Endothelial cell of umbilical vein (primary cell): ENCODE data around the gene AQP7. TPM values are rescaled to one million over a fixed set of nuclear protein-coding genes. Genes with fewer than 3 reads are reported as not detected.

ENCODE experiments used
- BruUV-seq: library from RNA; stranded (reverse); fragments of 400-500 nt; replicated peaks from 2 replicates; lab custom pipeline; 2021; lab: Mats Ljungman, UMichigan
- CTCF ChIA-PET: fragments of 300-600, 350-600 bp; sonication (Branson Sonifier 250); formaldehyde crosslinking; loops from one replicate; lab custom pipeline; 2021; ENCODE audit warnings: antibody characterized with exemption, inconsistent platforms; lab: Charles Lee
- POLR2A ChIA-PET: fragments of 300-600, 350-600 bp; sonication (Branson Sonifier 250); formaldehyde crosslinking; loops from one replicate; lab custom pipeline; 2021; ENCODE audit warnings: antibody characterized with exemption, inconsistent platforms; lab: Charles Lee
- DNase-seq: peaks from one replicate; pipeline ENCODE4 v3.0.0-alpha.2; 2011; ENCODE audit warnings: low read depth, low spot score
- FAIRE-seq: peaks from 2 replicates; lab custom pipeline; 2011; peaks lifted over from hg19 to GRCh38; lab: Jason Lieb, UNC
- H2AFZ ChIP-seq: 2 replicates; pipeline ENCODE4 v1.6.0; 2012; ENCODE audit warnings: low read depth, low read length, control low read depth, inconsistent platforms
- H3K27ac ChIP-seq: 2 replicates; pipeline ENCODE4 v1.5.1; 2011; ENCODE audit warnings: low read depth, mild to moderate bottlenecking, control low read depth, low read length, moderate library complexity; ENCODE audit not compliant: insufficient read depth
- H3K27me3 ChIP-seq, 2 experiments: 2 replicates each; pipeline versions ENCODE4 v1.6.0 to v1.6.1; 2011; ENCODE audit warnings: low read length in 2 of 2, mixed read lengths in 1 of 2; ENCODE audit not compliant: control insufficient read depth in 2 of 2, insufficient read depth in 2 of 2
- H3K36me3 ChIP-seq, 2 experiments: 2 replicates in 1 of 2; 3 replicates in 1 of 2; pipeline ENCODE4 v1.5.1; 2011; ENCODE audit warnings: low read length in 2 of 2, mild to moderate bottlenecking in 1 of 2, moderate library complexity in 1 of 2; ENCODE audit not compliant: control insufficient read depth in 2 of 2, insufficient read depth in 2 of 2; ENCODE audit errors: extremely low read depth in 1 of 2
- H3K4me1 ChIP-seq: 3 replicates; pipeline ENCODE4 v1.5.1; 2011; ENCODE audit warnings: mild to moderate bottlenecking, low read length; ENCODE audit not compliant: control insufficient read depth, insufficient read depth; ENCODE audit errors: extremely low read depth
- H3K4me2 ChIP-seq: 2 replicates; pipeline ENCODE4 v1.6.1; 2011; ENCODE audit warnings: low read length, control low read depth, mixed read lengths; ENCODE audit not compliant: insufficient read depth
- H3K4me3 ChIP-seq, 3 experiments: fragments of 200-600 bp in 1 of 3; sonication (generic), shearing (Covaris generic) in 1 of 3; replicated peaks in 1 of 3; 2 replicates each; pipeline ENCODE4 v1.5.1; 2011 to 2016; ENCODE audit warnings: control low read depth in 3 of 3, low read length in 3 of 3, mild to moderate bottlenecking in 2 of 3, inconsistent platforms in 1 of 3, low read depth in 1 of 3, moderate library complexity in 1 of 3; ENCODE audit not compliant: insufficient read depth in 1 of 3
- H3K79me2 ChIP-seq: 2 replicates; pipeline ENCODE4 v1.6.0; 2012; ENCODE audit warnings: low read length, inconsistent platforms; ENCODE audit not compliant: control insufficient read depth, insufficient read depth
- H3K9ac ChIP-seq: replicated peaks from 2 replicates; pipeline ENCODE3; 2011; ENCODE audit warnings: low read length, control low read depth; ENCODE audit not compliant: insufficient read depth; ENCODE audit errors: extremely low read depth
- H3K9me1 ChIP-seq: replicated peaks from 3 replicates; pipeline ENCODE4 v1.6.0; 2011; ENCODE audit warnings: mild to moderate bottlenecking, low read length; ENCODE audit not compliant: control insufficient read depth, insufficient read depth; ENCODE audit errors: extremely low read depth
- H3K9me3 ChIP-seq: replicated peaks from 2 replicates; pipeline ENCODE4 v1.5.1; 2012; ENCODE audit warnings: low read length, inconsistent platforms; ENCODE audit not compliant: control insufficient read depth, insufficient read depth
- H4K20me1 ChIP-seq: replicated peaks from 2 replicates; pipeline ENCODE3; 2011; ENCODE audit warnings: mild to moderate bottlenecking, low read length; ENCODE audit not compliant: control insufficient read depth, insufficient read depth; ENCODE audit errors: extremely low read depth
- EZH2 ChIP-seq: IDR thresholded peaks from 2 replicates; pipeline ENCODE4 v1.6.1; 2012; ENCODE audit warnings: borderline replicate concordance, low read depth, mild to moderate bottlenecking, moderate library complexity, low read length, inconsistent platforms; ENCODE audit not compliant: severe bottlenecking
- FOS ChIP-seq: IDR thresholded peaks from 2 replicates; pipeline ENCODE4 v1.6.1; 2011; ENCODE audit warnings: mild to moderate bottlenecking, low read length, moderate library complexity, borderline replicate concordance; ENCODE audit not compliant: insufficient read depth
- GATA2 ChIP-seq: IDR thresholded peaks from 2 replicates; pipeline ENCODE4 v1.7.0; 2011; ENCODE audit warnings: low read depth, mild to moderate bottlenecking, moderate library complexity, mixed read lengths, low read length; ENCODE audit not compliant: insufficient read length, insufficient read depth
- JUN ChIP-seq: IDR thresholded peaks from 2 replicates; pipeline ENCODE4 v1.6.1; 2011; ENCODE audit warnings: borderline replicate concordance, low read depth; ENCODE audit not compliant: insufficient read length, insufficient read depth
- MYC ChIP-seq: IDR thresholded peaks from one replicate; pipeline ENCODE4 v1.6.1; 2011; ENCODE audit warnings: mild to moderate bottlenecking, low read depth, low read length
- POLR2A ChIP-seq: IDR thresholded peaks from 2 replicates; pipeline ENCODE4 v1.6.1; 2012; ENCODE audit warnings: low read depth, mild to moderate bottlenecking, control low read depth, low read length
- POLR2AphosphoS5 ChIP-seq: IDR thresholded peaks from 2 replicates; pipeline ENCODE4 v1.6.1; 2012; ENCODE audit warnings: low read depth, mild to moderate bottlenecking, control low read depth, low read length, moderate library complexity; ENCODE audit not compliant: insufficient read depth
- dilution Hi-C: fragments of 300-500 bp; cut with MboI; formaldehyde crosslinking; loops from one replicate; pipeline ENCODE4 v1.15.0; 2019; ENCODE audit warnings: low sequenced_read_pairs; ENCODE audit not compliant: extremely low pct_ligation_motif_present
- intact Hi-C: fragments of 100-400 bp; cut with micrococcal nuclease; formaldehyde crosslinking; loops from one replicate; pipeline ENCODE4 v1.10.0; 2022
- polyA plus RNA-seq, 4 experiments: library from polyadenylated mRNA; depleted of rRNA in 3 of 4; stranded (reverse) in 3 of 4; unstranded in 1 of 4; fragments of >200 nt; gene quantifications; 2 replicates each; pipeline versions ENCODE4 v1.2.1 to v1.2.3, GENCODE V29; 2011 to 2012; ENCODE audit warnings: missing spikeins in 1 of 4
- total RNA-seq: library from RNA; stranded (reverse); gene quantifications from 2 replicates; pipeline ENCODE4 v1.2.3, GENCODE V29; 2021
- TF ChIP-seq, protein P1 (sequence below): IDR thresholded peaks from 2 replicates; pipeline ENCODE4 v1.6.1; 2011; ENCODE audit not compliant: insufficient read depth, insufficient read length
- TF ChIP-seq, protein P2 (sequence below), 2 donors: IDR thresholded peaks; 1 replicate in 1 of 2; 2 replicates in 1 of 2; pipeline ENCODE4 v1.5.1; 2011; ENCODE audit warnings: low read length in 2 of 2, mild to moderate bottlenecking in 2 of 2, moderate library complexity in 2 of 2, control low read depth in 1 of 2, inconsistent platforms in 1 of 2, low read depth in 1 of 2; ENCODE audit not compliant: insufficient read depth in 1 of 2; ENCODE audit errors: extremely low read depth in 1 of 2

Gene AQP7
- total and polyA plus RNA-seq, 2 donors (not counting 3 experiments of a cell fraction or from before 2014, with no cell fraction given): 3.7 TPM; not detected in 1

- Histone ChIP-seq H3K9me3 (no peaks in the 10 kb centered on the region), H3K36me3 (no peaks in the 10 kb centered on the region), H3K27ac (no peak overlapping the region), H3K4me3 (no peak overlapping the region), H3K4me1 (peaks cover 3% of the 10 kb centered on the region), H3K9ac (no peak overlapping the region), H4K20me1 (no peaks in the 10 kb centered on the region), H3K9me1 (no peaks in the 10 kb centered on the region), H2AFZ (no peak overlapping the region), H3K79me2 (no peaks in the 10 kb centered on the region), H3K4me2 (no peak overlapping the region), H3K27me3 (no peaks in the 10 kb centered on the region)
- DNase-seq (no peak), FAIRE-seq (no peak)
- CTCF ChIA-PET: interaction anchor here (1.7 to 3.5 kb wide), 4 partner anchors 23 to 87 kb away, joined by 6 to 20 read pairs (median 8); partner anchors contain the start of gene AQP7
- intact Hi-C loops (no loop called here), dilution Hi-C loops (no loop called here)
- TF ChIP-seq, protein P1, sequence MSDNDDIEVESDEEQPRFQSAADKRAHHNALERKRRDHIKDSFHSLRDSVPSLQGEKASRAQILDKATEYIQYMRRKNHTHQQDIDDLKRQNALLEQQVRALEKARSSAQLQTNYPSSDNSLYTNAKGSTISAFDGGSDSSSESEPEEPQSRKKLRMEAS: no peak
- TF ChIP-seq EZH2 (no peak), FOS (no peak), POLR2A (no peak), JUN (no peak), GATA2 (no peak), POLR2AphosphoS5 (no peak), MYC (no peak)
- TF ChIP-seq, protein P2, sequence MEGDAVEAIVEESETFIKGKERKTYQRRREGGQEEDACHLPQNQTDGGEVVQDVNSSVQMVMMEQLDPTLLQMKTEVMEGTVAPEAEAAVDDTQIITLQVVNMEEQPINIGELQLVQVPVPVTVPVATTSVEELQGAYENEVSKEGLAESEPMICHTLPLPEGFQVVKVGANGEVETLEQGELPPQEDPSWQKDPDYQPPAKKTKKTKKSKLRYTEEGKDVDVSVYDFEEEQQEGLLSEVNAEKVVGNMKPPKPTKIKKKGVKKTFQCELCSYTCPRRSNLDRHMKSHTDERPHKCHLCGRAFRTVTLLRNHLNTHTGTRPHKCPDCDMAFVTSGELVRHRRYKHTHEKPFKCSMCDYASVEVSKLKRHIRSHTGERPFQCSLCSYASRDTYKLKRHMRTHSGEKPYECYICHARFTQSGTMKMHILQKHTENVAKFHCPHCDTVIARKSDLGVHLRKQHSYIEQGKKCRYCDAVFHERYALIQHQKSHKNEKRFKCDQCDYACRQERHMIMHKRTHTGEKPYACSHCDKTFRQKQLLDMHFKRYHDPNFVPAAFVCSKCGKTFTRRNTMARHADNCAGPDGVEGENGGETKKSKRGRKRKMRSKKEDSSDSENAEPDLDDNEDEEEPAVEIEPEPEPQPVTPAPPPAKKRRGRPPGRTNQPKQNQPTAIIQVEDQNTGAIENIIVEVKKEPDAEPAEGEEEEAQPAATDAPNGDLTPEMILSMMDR (IDR thresholded peaks at IDR 0.05; ENCODE audit: extremely low read depth in 1 of 2, insufficient read depth in 1 of 2, low read depth in 1 of 2, low read length in 2 of 2): no peak
- no TSS peak for BruUV-seq
- POLR2A ChIA-PET: no interaction called here
Observed at GRCh38 chr9:33379666-33380389, 22.5 kb downstream of the AQP7 start.
